GM15510 (cell line): Measurements from ENCODE around the gene BFSP2.

Source experiments
- POLR2A ChIP-seq: IDR thresholded peaks from 3 replicates; pipeline ENCODE4 v1.6.1; 2011; ENCODE audit warnings: borderline replicate concordance; ENCODE audit not compliant: insufficient read length; ENCODE audit errors: extremely low read depth

The BFSP2 gene

GRCh38 chr3:133489466-133490085 lies 89.7 kb downstream of the BFSP2 start:
- TF ChIP-seq POLR2A = no peak

GRCh38 chr3:133490468-133491351 lies 90.9 kb downstream of the BFSP2 start:
- peak; percentile 30 for TF ChIP-seq POLR2A

- no peak for TF ChIP-seq POLR2A
Measured at GRCh38 chr3:133491481-133492059, 91.7 kb downstream of the BFSP2 start.

GRCh38 chr3:133492159-133492741 lies 92.4 kb downstream of the BFSP2 start:
- no peak for TF ChIP-seq POLR2A

GRCh38 chr3:133494469-133494868 lies 94.6 kb downstream of the BFSP2 start:
- TF ChIP-seq POLR2A = no peak

- TF ChIP-seq POLR2A = no peak
Measured at GRCh38 chr3:133503409-133503808, 103.6 kb downstream of the BFSP2 start.

GRCh38 chr3:133504736-133505135 lies 104.9 kb downstream of the BFSP2 start:
- no peak for TF ChIP-seq POLR2A

GRCh38 chr3:133505813-133506212 lies 106.0 kb downstream of the BFSP2 start:
- TF ChIP-seq POLR2A = no peak

GRCh38 chr3:133506215-133506901 lies 106.5 kb downstream of the BFSP2 start:
- TF ChIP-seq POLR2A = peak; percentile 24

GRCh38 chr3:133509488-133509887 lies 109.6 kb downstream of the BFSP2 start:
- TF ChIP-seq POLR2A = no peak

GRCh38 chr3:133512416-133513089 lies 112.7 kb downstream of the BFSP2 start:
- TF ChIP-seq POLR2A = no peak

GRCh38 chr3:133514418-133514817 lies 114.6 kb downstream of the BFSP2 start:
- TF ChIP-seq POLR2A = no peak

- TF ChIP-seq POLR2A = no peak
Measured at GRCh38 chr3:133515127-133515526, 115.3 kb downstream of the BFSP2 start.

- TF ChIP-seq POLR2A = no peak
Measured at GRCh38 chr3:133520286-133520685, 120.4 kb downstream of the BFSP2 start.
